GM19035 (cell line): ENCODE data around the gene TTC23L.

Source experiments
- ATAC-seq: cut with Tn5 transposase; IDR thresholded peaks from one replicate; pipeline ENCODE4 v1.9.1; 2021; ENCODE audit not compliant: unreplicated experiment

The TTC23L gene

GRCh38 chr5:34833090-34833489 lies 5.9 kb upstream of the TTC23L start:
- no peak for ATAC-seq

GRCh38 chr5:34833976-34834793 lies 4.8 kb upstream of the TTC23L start:
- ATAC-seq = no peak

- ATAC-seq = no peak
Measured at GRCh38 chr5:34834794-34835089, 4.2 kb upstream of the TTC23L start.

GRCh38 chr5:34835664-34836063 lies 3.3 kb upstream of the TTC23L start:
- ATAC-seq = no peak

GRCh38 chr5:34841816-34842215 lies 2.9 kb downstream of the TTC23L start:
- no peak for ATAC-seq

GRCh38 chr5:34842554-34842953 lies 3.6 kb downstream of the TTC23L start:
- ATAC-seq = no peak

GRCh38 chr5:34843497-34843896 lies 4.5 kb downstream of the TTC23L start:
- ATAC-seq = no peak

GRCh38 chr5:34844106-34844505 lies 5.1 kb downstream of the TTC23L start:
- no peak for ATAC-seq

GRCh38 chr5:34844999-34845398 lies 6.0 kb downstream of the TTC23L start:
- no peak for ATAC-seq

- ATAC-seq = no peak
Measured at GRCh38 chr5:34847056-34847455, 8.1 kb downstream of the TTC23L start.

- no peak for ATAC-seq
Measured at GRCh38 chr5:34847552-34847951, 8.6 kb downstream of the TTC23L start.

GRCh38 chr5:34848230-34848629 lies 9.3 kb downstream of the TTC23L start:
- ATAC-seq = no peak

GRCh38 chr5:34849253-34849652 lies 10.3 kb downstream of the TTC23L start:
- ATAC-seq = no peak

GRCh38 chr5:34854459-34855174 lies 15.7 kb downstream of the TTC23L start:
- ATAC-seq = peak; percentile 98

GRCh38 chr5:34857161-34857560 lies 18.2 kb downstream of the TTC23L start:
- ATAC-seq = no peak

- ATAC-seq = no peak
Measured at GRCh38 chr5:34857894-34858293, 18.9 kb downstream of the TTC23L start.

- no peak for ATAC-seq
Measured at GRCh38 chr5:34858790-34859189, 19.8 kb downstream of the TTC23L start.

- no peak for ATAC-seq
Measured at GRCh38 chr5:34859253-34859652, 20.3 kb downstream of the TTC23L start.

- no peak for ATAC-seq
Measured at GRCh38 chr5:34863946-34864345, 25.0 kb downstream of the TTC23L start.

- ATAC-seq = no peak
Measured at GRCh38 chr5:34865091-34865490, 26.1 kb downstream of the TTC23L start.

GRCh38 chr5:34866989-34867471 lies 28.1 kb downstream of the TTC23L start:
- no peak for ATAC-seq

GRCh38 chr5:34867660-34868059 lies 28.7 kb downstream of the TTC23L start:
- ATAC-seq = no peak
